HepG2 (cell line): ENCODE data around the gene H2AZ2.

ENCODE experiments used
- HDAC2 ChIP-seq: sonication (generic); formaldehyde crosslinking; IDR thresholded peaks from 2 replicates; pipeline ENCODE4 v1.4.0; 2020; ENCODE audit warnings: missing genetic modification reagents
- PATZ1 ChIP-seq: sonication (generic); formaldehyde crosslinking; IDR thresholded peaks from 2 replicates; pipeline ENCODE4 v1.4.0; 2020; ENCODE audit warnings: missing genetic modification reagents
- PAX8 ChIP-seq: sonication (generic); formaldehyde crosslinking; IDR thresholded peaks from 2 replicates; pipeline ENCODE4 v1.8.0; 2022; ENCODE audit warnings: mild to moderate bottlenecking, missing genetic modification reagents, borderline replicate concordance
- POLR2A ChIP-seq, 2 experiments: IDR thresholded peaks; 2 replicates each; pipeline ENCODE4 v1.6.1; 2011; ENCODE audit warnings: low read depth in 2 of 2, low read length in 2 of 2, mild to moderate bottlenecking in 1 of 2, moderate library complexity in 1 of 2; ENCODE audit not compliant: insufficient read depth in 1 of 2
- POLR2AphosphoS5 ChIP-seq: IDR thresholded peaks from 2 replicates; pipeline ENCODE4 v1.6.1; 2012; ENCODE audit warnings: low read depth, low read length
- RBM22 ChIP-seq: fragments of 200-400 bp; formaldehyde crosslinking; optimal IDR thresholded peaks from 2 replicates; pipeline ENCODE3; 2017; ENCODE audit warnings: mild to moderate bottlenecking, low read length, moderate library complexity
- RFX5 ChIP-seq: IDR thresholded peaks from 2 replicates; pipeline ENCODE4 v1.6.1; 2011; ENCODE audit warnings: low read depth, low read length, improper control_type of control experiment
- SAP130 ChIP-seq: IDR thresholded peaks from 2 replicates; pipeline ENCODE4 v1.6.1; 2016; ENCODE audit warnings: low read depth
- SMAD9 ChIP-seq: sonication (generic); formaldehyde crosslinking; IDR thresholded peaks from 2 replicates; pipeline ENCODE4 v1.5.1; 2020; ENCODE audit warnings: mild to moderate bottlenecking, missing genetic modification reagents
- SP5 ChIP-seq: IDR thresholded peaks from 2 replicates; pipeline ENCODE4 v1.6.1; 2016; ENCODE audit warnings: low read depth, borderline replicate concordance
- TARDBP ChIP-seq: sonication (generic); formaldehyde crosslinking; IDR thresholded peaks from 2 replicates; pipeline ENCODE4 v1.8.0; 2022; ENCODE audit warnings: mild to moderate bottlenecking, missing genetic modification reagents
- ZNF382 ChIP-seq: sonication (generic); formaldehyde crosslinking; IDR thresholded peaks from 2 replicates; pipeline ENCODE4 v1.5.0; 2020; ENCODE audit warnings: missing genetic modification reagents, mild to moderate bottlenecking, borderline replicate concordance

GRCh38 chr7:44783407-44783806 lies 64.5 kb downstream of the H2AZ2 start:
- no peak for TF ChIP-seq SP5 (CRISPR knock-in tag)
- TF ChIP-seq RBM22 = no peak
- no peak for TF ChIP-seq POLR2A (IDR thresholded peaks at IDR 0.05; ENCODE audit: insufficient read depth in 1 of 2, low read depth in 2 of 2, low read length in 2 of 2)
- no peak for TF ChIP-seq TARDBP (CRISPR knock-in tag)
- TF ChIP-seq SMAD9 (CRISPR knock-in tag) = no peak
- TF ChIP-seq PATZ1 = no peak
- no peak for TF ChIP-seq PAX8 (CRISPR knock-in tag)
- TF ChIP-seq POLR2AphosphoS5 = no peak
- no peak for TF ChIP-seq RFX5
- TF ChIP-seq SAP130 (CRISPR knock-in tag) = no peak
- no peak for TF ChIP-seq ZNF382 (CRISPR knock-in tag)
- TF ChIP-seq HDAC2 (CRISPR knock-in tag) = no peak
